GM19467 (cell line): ENCODE measurements around the gene LINC01488.

ENCODE experiments used
- ATAC-seq: cut with Tn5 transposase; IDR thresholded peaks from one replicate; pipeline ENCODE4 v1.9.1; 2021; ENCODE audit warnings: mild to moderate bottlenecking, moderate library complexity; ENCODE audit not compliant: unreplicated experiment

Gene LINC01488

GRCh38 chr11:69524991-69525411 lies 43.5 kb downstream of the LINC01488 start:
- no peak for ATAC-seq

GRCh38 chr11:69525516-69526452 lies 44.3 kb downstream of the LINC01488 start:
- ATAC-seq, result no peak

DNA sequence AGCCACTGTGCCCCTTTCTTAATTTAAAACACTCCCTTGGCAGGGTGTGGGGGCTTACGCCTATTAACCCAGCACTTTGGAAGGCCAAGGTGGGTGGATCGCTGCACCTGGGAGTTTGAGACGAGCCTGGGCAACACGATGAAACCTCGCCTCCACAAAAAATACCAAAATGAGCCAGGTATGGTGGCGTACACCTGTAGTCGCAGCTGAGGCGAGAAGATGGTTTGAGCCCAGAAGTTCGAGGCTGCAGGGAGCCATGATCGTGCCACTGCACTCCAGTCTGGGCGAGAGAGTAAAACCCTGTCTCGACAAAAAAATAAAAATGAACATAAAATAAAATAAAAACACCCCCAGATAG lies 45.0 kb downstream of the LINC01488 start:
- ATAC-seq, result no peak

DNA sequence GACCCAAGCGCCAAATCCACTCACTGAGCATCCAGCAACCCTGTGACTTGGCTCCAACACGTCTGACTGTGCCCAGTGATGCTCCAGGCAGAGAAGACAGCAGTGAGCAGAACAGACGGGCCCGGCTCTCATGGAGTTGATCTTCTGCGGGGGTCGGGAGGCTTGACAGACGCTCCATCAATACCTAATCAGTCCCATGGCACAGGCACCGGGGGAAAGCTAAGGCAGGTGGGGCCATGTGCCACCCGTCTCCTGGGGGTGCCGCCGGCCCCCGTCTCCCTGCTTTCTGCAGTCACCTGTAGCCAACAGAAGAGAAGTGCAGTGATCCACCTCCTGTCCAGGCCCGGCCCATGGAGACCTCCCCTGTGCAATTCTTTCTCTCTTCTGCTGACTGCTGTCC lies 47.5 kb downstream of the LINC01488 start:
- no peak for ATAC-seq

DNA sequence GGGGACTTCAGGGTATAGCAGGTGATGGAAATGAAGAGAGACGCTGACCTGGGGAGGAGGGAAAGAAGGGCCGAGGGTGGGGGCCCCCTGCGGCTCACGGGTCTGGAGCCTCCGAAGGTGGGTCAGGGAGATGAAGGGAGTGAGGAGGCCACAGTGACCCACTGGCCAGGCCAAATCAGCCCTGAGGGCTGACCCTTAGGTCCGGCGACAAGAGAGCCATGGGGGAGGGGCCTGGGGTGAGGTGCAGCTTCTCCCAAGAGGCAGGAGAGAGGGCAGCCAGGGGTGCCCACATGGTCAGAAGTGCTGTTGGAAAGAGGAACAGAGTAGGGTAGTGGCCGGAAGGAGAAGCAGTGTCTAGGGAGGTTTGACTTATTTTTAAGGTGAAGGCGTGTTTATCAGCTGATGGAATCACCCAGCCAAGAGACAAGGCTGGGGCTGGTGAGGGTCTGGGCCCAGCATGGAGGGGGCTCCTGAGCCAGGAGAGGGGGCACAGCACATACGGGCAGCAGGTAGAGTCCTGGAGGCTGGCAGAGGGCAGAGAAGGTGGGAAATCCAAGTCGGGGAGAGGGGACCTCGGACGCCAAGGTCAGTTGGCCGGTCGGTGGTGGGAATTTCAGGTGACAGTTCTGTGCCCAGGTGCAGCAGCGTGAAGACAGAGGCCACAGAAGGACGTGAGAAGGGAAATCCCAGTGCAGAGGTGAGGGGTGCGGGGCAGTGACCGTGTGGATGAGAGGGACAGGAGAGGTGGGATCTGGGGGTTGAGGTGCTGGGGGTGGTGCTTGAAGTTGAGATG lies 49.0 kb downstream of the LINC01488 start:
- ATAC-seq, result no peak

GRCh38 chr11:69531071-69531716 lies 49.7 kb downstream of the LINC01488 start:
- ATAC-seq, result no peak

- ATAC-seq, result no peak
These were observed 50.2 kb downstream of the LINC01488 start for GRCh38 chr11:69531717-69532088.

DNA sequence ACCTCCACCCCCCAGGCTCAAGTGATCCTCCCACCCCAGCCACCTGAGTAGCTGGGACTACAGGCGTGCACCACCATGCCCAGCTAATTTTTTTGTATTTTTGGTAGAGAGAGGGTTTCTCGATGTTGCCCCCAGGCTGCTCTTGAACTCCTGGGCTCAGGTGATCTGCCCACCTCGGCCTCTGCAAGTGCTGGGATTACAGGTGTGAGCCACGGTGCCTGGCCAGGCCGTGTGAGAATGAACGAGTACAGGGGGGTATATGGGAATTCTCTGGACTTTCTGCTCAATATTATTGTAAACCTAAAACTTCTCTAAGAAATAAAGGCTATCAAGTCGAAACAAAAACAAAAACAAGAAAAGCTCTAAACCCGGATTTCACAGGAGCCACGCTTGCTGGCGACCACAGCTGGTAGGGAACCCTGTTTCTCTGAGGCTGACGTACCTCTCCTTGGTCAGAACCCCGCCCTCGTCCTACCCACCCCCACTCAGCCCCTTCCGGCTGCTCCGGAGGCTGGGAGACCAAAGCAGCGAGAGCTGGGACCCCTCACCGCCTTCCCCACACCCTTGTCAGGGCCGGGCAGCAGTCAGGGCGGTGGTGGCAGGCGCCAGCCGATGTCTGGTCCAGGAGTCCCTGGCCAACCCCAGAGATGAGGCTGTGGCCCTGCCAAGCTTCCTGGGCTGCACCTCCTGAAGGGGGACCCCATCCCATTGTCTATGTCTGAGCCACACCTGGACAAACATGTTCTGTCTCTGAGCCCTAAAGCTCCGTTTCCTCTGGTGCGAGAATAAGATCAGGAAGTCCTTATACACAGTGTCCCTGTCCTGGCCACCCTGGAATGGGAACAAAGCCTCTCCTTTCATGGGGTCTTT lies 52.1 kb downstream of the LINC01488 start:
- no peak for ATAC-seq

GRCh38 chr11:69534166-69534530 lies 52.7 kb downstream of the LINC01488 start:
- no peak for ATAC-seq

DNA sequence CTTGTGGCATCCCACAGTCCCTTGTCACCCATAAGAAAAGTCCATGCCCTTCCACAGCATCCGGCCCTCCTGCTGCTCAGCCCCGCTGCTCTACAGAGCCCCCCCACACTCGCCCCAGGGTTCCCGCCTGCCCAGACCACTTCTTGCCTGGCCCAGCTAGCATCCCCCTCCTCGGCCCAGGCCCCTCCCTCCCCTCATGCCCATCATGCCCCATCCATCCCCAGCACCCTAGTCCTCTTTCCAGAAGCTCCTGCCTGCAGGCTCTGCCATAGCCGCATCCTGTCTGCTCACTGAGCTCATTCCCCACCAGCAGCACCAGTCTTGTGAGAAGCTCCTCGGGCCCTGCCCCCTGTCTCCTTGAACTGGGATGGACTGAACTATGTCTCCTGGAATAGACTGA lies 54.4 kb downstream of the LINC01488 start:
- no peak for ATAC-seq

DNA sequence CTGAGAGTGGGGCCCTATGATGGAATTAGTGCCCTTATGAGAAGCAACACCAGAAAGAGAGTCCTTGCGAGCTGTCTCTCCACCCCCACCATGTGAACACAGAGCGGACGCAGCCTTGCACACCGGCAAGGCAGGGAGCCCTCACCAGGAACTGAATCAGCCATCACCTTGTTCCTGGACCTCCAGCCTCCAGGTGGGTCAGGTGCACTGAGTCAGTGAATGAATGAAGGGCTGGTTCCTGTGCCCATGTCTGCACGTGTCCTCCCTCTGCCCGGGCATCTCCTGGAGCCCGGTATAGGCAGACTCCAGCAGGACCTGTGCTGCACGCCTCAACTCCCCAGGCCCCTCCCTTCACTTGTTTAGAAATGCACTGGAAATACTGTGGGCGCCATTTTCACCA lies 54.9 kb downstream of the LINC01488 start:
- no peak for ATAC-seq

DNA sequence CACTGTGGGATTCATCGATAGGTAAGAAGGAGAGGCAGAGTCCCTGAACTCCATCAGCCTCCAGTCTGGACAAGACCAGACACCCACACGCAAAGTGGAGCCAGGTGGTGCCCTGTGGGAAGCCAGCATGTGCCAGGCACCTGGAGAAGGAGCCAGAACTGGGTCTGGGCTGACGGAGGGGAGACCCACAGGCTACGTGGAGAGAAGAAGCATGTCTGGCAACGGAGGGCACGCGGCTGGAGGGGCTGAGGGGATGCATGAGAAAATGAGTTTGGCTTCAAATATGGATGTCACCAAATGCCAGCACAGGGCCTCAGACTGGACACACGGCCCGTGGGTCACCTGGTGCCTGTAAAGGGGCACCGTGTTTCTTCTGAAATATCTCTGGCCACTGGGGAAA lies 55.7 kb downstream of the LINC01488 start:
- no peak for ATAC-seq

DNA sequence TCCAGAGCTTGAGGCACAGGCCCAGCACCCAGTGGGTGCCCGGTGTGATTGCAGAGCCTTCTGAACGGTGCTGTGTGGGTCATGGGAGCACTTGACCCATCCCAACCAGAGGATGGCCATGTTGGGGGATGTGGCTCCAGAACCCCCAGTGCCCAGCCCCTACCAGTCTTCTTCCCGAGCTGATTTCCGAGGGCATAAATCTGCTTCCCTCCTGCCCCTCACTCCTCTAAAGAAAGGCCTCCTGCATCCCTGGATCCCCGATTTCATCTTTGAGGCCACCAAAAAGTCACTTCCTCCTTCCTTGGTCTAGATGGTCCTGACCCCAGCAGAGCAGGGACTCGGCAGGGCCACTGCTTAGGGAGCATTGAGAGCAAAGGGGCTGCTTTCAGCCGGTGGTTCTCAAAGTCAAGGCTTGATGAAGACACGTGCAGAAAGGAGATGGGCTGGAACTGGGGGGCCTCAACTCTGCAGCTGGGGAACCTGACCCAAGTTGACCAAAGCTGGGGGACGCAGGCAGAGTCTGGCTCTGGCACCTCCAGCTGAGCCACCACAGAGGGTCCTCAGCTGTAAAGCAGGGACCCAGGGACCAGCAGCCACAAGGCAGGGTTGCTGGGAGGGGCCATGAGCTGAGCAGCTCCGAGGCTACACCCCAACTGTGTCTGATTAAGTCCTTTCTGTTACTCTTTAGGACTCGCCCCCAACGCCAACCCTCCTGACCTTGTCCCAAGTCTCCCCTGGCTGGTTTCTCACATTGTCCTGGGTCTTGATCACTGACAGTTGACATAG lies 56.6 kb downstream of the LINC01488 start:
- ATAC-seq, result no peak

DNA sequence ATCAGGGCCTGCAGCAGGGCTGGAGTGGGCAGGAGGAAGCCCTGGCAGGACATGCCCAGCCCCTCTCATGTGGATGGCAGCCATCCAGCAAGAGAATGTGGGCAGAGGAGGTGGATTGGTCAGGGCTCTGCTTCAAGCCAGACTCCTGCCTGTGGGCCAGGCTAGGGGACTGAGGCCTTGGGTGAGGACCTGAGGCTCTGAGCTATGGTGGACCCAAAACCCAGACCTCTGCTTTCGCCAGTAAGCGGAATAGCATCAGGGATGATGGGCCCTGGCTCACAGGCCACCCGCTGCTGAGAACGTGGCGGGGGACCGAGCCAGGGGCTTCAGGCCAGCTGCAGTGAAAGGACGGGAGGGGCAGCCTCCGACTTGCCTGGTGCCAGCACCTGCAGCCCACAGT lies 57.4 kb downstream of the LINC01488 start:
- no peak for ATAC-seq

GRCh38 chr11:69539416-69540117 lies 58.1 kb downstream of the LINC01488 start:
- no peak for ATAC-seq

GRCh38 chr11:69540118-69541000 lies 58.9 kb downstream of the LINC01488 start:
- ATAC-seq, result no peak

DNA sequence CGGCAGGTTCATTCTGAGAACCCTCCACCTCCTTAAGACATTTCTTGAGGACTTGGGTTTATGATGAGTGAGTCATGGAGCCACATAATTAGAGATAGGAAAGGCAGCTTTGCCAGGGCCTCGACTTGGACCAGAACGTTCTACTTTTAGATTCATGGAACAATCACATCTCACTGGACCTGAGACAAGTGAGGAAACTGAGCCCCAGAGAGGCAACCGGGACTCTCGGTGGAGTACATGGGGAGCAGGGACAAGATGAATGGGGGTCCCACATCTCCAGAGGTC lies 59.5 kb downstream of the LINC01488 start:
- ATAC-seq, result no peak

- ATAC-seq, result no peak
These were observed 60.2 kb downstream of the LINC01488 start for GRCh38 chr11:69541501-69542313.
